ENCODE results near the gene SLC25A38. TPM values are rescaled to one million over a fixed set of nuclear protein-coding genes. Genes with fewer than 3 reads are reported as not detected.
A peak's percentile ranks its signal among the peaks of the same experiment; 100 is the strongest.

Gene SLC25A38
- total and polyA plus RNA-seq, 9 of the 15 experiments (the other 6 are each of a cell fraction or from before 2014, with no cell fraction given) = 13.5 to 51.1 (median 30.6) TPM

DNA sequence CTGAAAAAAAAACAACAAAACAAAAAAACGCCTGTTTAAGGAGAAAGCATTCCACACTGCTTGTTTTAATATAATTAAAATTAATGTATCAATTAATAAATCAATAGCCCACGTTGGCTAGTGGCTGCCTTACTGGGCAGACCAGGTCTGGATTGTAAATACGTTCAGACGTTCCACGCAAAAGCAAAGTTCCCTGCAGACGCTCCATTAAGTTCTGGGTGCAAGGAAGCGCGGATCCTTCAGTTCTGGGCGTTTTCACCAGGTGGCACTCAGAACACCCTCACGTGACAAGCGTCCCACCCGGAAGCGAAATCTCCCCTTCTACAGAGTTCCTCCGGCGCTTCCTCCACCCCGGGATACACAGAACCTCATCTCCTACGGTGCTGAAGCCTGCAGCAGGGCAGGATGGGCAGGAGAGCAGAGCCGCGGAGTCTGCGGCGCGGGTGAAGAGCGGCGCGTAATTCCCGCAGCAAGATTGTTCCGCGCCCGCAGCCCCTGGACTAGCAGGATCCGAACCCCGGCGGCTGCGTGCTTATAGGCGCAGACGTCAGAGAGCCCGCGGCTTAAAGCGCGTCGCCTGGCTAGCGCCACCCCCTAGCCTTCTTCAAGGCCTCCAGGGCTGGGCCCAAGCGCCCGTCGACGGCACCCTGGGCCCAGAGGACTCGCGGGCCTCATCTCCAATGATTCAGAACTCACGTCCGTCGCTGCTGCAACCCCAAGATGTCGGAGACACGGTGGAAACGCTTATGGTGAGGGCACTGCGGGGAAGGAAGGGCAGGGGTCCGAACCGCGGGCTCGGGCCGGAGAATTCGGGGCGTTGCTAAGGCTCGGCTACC is at the start of gene SLC25A38 (continued):
- TF ChIP-seq E2F3 (CRISPR knock-in tag; IDR thresholded peaks at IDR 0.05) (peak; percentile 51; the same call in 1 of the 2 replicates), PHF20 (IDR thresholded peaks at IDR 0.05; ENCODE audit: partially characterized antibody) (peak; percentile 93), PATZ1 (CRISPR knock-in tag; IDR thresholded peaks at IDR 0.05; ENCODE audit: borderline replicate concordance) (0 out of 2 replicates have a peak, but pooled peaks have one; percentile 36), BCOR (IDR thresholded peaks at IDR 0.05) (peak; percentile 62), CHD7 (IDR thresholded peaks at IDR 0.05; ENCODE audit: low read depth, low read length) (no peak), MBD2 (IDR thresholded peaks at IDR 0.05; ENCODE audit: borderline replicate concordance, low read depth) (0 out of 2 replicates have a peak, but pooled peaks have one; percentile 22), SRF (CRISPR knock-in tag; IDR thresholded peaks at IDR 0.05) (0 out of 4 replicates have a peak, but pooled peaks of 1 of the 2 experiments have one; percentile 7), SMARCA4 (IDR thresholded peaks at IDR 0.05) (peak; percentile 37; the same call in 1 of the 2 replicates), NCOA1 (IDR thresholded peaks at IDR 0.05; ENCODE audit: low read depth) (no peak), ATF1 (CRISPR knock-in tag; IDR thresholded peaks at IDR 0.05) (no peak), ATF1 (tag; IDR thresholded peaks at IDR 0.05) (peak; percentile 94), TBP (optimal IDR thresholded peaks at IDR 0.05; ENCODE audit: low read depth, low read length) (peak; percentile 64), GABPB2 (CRISPR knock-in tag; conservative IDR thresholded peaks at IDR 0.05) (no peak), YY1 (IDR thresholded peaks at IDR 0.05; ENCODE audit: borderline replicate concordance in 1 of 3, control insufficient read depth in 1 of 3, extremely low read depth in 1 of 3, insufficient read depth in 3 of 3, insufficient read length in 1 of 3, insufficient replicate concordance in 2 of 3, low read depth in 1 of 3, low read length in 2 of 3) (peak in 1 of 3 experiments; percentile 57)

Measured in K562 (cell line).